Stimulated activated CD4-positive, alpha-beta T cell treated with anti-CD3 and anti-CD28 coated beads, TNF-alpha, amount 100 ng/mL, for 48 hours (primary cell): Measurements from ENCODE around the gene GLS2.
"Not testable (repeated sequence)": the region's sequence is repeated elsewhere in the genome, so short reads cannot be mapped to it uniquely, and the experiment has no call there.

ENCODE experiments used
- DNase-seq, 3 donors: peaks; one replicate each; pipeline ENCODE4 v3.0.0-alpha.2; 2020; ENCODE audit warnings: low read depth in 3 of 3

The GLS2 gene

GRCh38 chr12:56493409-56494105 lies 5.6 kb upstream of the GLS2 start:
- not testable (repeated sequence) for DNase-seq

- DNase-seq = no peak
Measured at GRCh38 chr12:56490360-56490759, 2.4 kb upstream of the GLS2 start.

- peak in 1 of 3 donors; percentile 17 for DNase-seq
Measured at GRCh38 chr12:56487448-56488040, 417 bp downstream of the GLS2 start.

GRCh38 chr12:56486694-56487093 lies 1.3 kb downstream of the GLS2 start:
- DNase-seq = no peak

- DNase-seq = no peak
Measured at GRCh38 chr12:56484566-56484965, 3.4 kb downstream of the GLS2 start.

GRCh38 chr12:56479625-56480024 lies 8.3 kb downstream of the GLS2 start:
- DNase-seq = no peak

GRCh38 chr12:56477521-56478225 lies 10.3 kb downstream of the GLS2 start:
- no peak for DNase-seq

GRCh38 chr12:56476972-56477432 lies 11.0 kb downstream of the GLS2 start:
- no peak for DNase-seq

GRCh38 chr12:56476143-56476542 lies 11.8 kb downstream of the GLS2 start:
- no peak for DNase-seq

GRCh38 chr12:56474389-56474788 lies 13.6 kb downstream of the GLS2 start:
- DNase-seq = no peak

- no peak for DNase-seq
Measured at GRCh38 chr12:56469007-56469930, 18.7 kb downstream of the GLS2 start.

- DNase-seq = peak; percentile 83 to 89 (median 88)
Measured at GRCh38 chr12:56468216-56469006, 19.6 kb downstream of the GLS2 start, which contains the start of gene SPRYD4. SPRYD4 (plus strand) TSS chr12:56468578; CDS start chr12:56468592, 14 bp downstream.

GRCh38 chr12:56462565-56462964 lies 25.4 kb downstream of the GLS2 start:
- DNase-seq = no peak

- no peak for DNase-seq
Measured at GRCh38 chr12:56461235-56462159, 26.5 kb downstream of the GLS2 start.

GRCh38 chr12:56457817-56458216 lies 30.1 kb downstream of the GLS2 start:
- DNase-seq = no peak

GRCh38 chr12:56454557-56454956 lies 33.4 kb downstream of the GLS2 start, which contains the start of gene MIP:
MIP (minus strand) TSS chr12:56454657; CDS start chr12:56454613, 44 bp downstream.
- DNase-seq = no peak

- DNase-seq = no peak
Measured at GRCh38 chr12:56451147-56451546, 36.8 kb downstream of the GLS2 start.

GRCh38 chr12:56450241-56450640 lies 37.7 kb downstream of the GLS2 start:
- no peak for DNase-seq

- DNase-seq = no peak
Measured at GRCh38 chr12:56449622-56449984, 38.4 kb downstream of the GLS2 start.
